ENCODE measurements around the gene WDR31.

GRCh38 chr9:113290052-113290607 lies 49.9 kb downstream of the WDR31 start:
- TF ChIP-seq EZH2phosphoT487 (IDR thresholded peaks at IDR 0.05; ENCODE audit: insufficient read depth, low read depth) (no peak), EZH2 (IDR thresholded peaks at IDR 0.05; ENCODE audit: insufficient read depth, poor library complexity, severe bottlenecking) (no peak)
